LNCAP (cell line): Measurements from ENCODE around the gene PHB1.

Experiments
- CTCF ChIP-seq: fragments of 450-650 bp; IDR thresholded peaks from 2 replicates; pipeline ENCODE4 v1.5.1; 2017; ENCODE audit warnings: mild to moderate bottlenecking

The PHB1 gene

GRCh38 chr17:49425004-49425286, 10.3 kb upstream of the PHB1 start:
- no peak for TF ChIP-seq CTCF

- no peak for TF ChIP-seq CTCF
Measured at GRCh38 chr17:49422714-49423113, 8.0 kb upstream of the PHB1 start.

GRCh38 chr17:49414271-49414621, 436 bp downstream of the PHB1 start:
- TF ChIP-seq CTCF, result no peak

GRCh38 chr17:49409066-49409465, 5.6 kb downstream of the PHB1 start:
- TF ChIP-seq CTCF, result no peak

GRCh38 chr17:49407981-49408501, 6.6 kb downstream of the PHB1 start:
- peak; percentile 80 for TF ChIP-seq CTCF

- TF ChIP-seq CTCF, result no peak
Measured at GRCh38 chr17:49407086-49407485, 7.6 kb downstream of the PHB1 start.

GRCh38 chr17:49406421-49407061, 8.1 kb downstream of the PHB1 start:
- TF ChIP-seq CTCF, result no peak

GRCh38 chr17:49404906-49405305, 9.8 kb downstream of the PHB1 start:
- TF ChIP-seq CTCF, result no peak
